MCF 10A (cell line): ENCODE data around the gene CNTNAP2. TPM values are rescaled to one million over a fixed set of nuclear protein-coding genes. Genes with fewer than 3 reads are reported as not detected.

Experiments
- BruUV-seq: library from RNA; stranded (reverse); fragments of 400-500 nt; replicated peaks from 2 replicates; lab custom pipeline; 2021; lab: Mats Ljungman, UMichigan
- CTCF ChIA-PET: fragments of 300-600 bp; sonication (Branson Sonifier 250); formaldehyde crosslinking; extraction: SDS; loops from one replicate; lab custom pipeline; 2021; ENCODE audit warnings: antibody characterized with exemption, inconsistent platforms; lab: Yijun Ruan, JAX
- POLR2A ChIA-PET: fragments of 300-600, 350-650 bp; sonication (Branson Sonifier 250); formaldehyde crosslinking; extraction: SDS; loops from one replicate; lab custom pipeline; 2020; ENCODE audit warnings: antibody characterized with exemption, inconsistent platforms; lab: Yijun Ruan, JAX
- DNase-seq: peaks from one replicate; pipeline ENCODE4 v3.0.0-alpha.2; 2018; ENCODE audit not compliant: unreplicated experiment
- H3K27ac Mint-ChIP-seq: one replicate; pipeline ENCODE4 v1.8.0; 2022; ENCODE audit warnings: mild to moderate bottlenecking, low read depth, mixed read lengths; ENCODE audit not compliant: unreplicated experiment
- H3K27me3 Mint-ChIP-seq: one replicate; pipeline ENCODE4 v1.8.0; 2022; ENCODE audit warnings: mixed read lengths; ENCODE audit not compliant: insufficient read depth, unreplicated experiment
- H3K36me3 Mint-ChIP-seq: one replicate; pipeline ENCODE4 v1.8.0; 2022; ENCODE audit warnings: mild to moderate bottlenecking, moderate library complexity, mixed read lengths; ENCODE audit not compliant: insufficient read depth, unreplicated experiment
- H3K4me1 Mint-ChIP-seq: one replicate; pipeline ENCODE4 v1.8.0; 2022; ENCODE audit warnings: mixed read lengths; ENCODE audit not compliant: insufficient read depth, unreplicated experiment
- H3K4me3 Mint-ChIP-seq: one replicate; pipeline ENCODE4 v1.8.0; 2022; ENCODE audit warnings: mild to moderate bottlenecking, moderate library complexity, mixed read lengths; ENCODE audit not compliant: unreplicated experiment
- H3K9me3 Mint-ChIP-seq: one replicate; pipeline ENCODE4 v1.8.0; 2022; ENCODE audit warnings: mixed read lengths; ENCODE audit not compliant: unreplicated experiment
- intact Hi-C: fragments of 100-400 bp; cut with micrococcal nuclease; formaldehyde crosslinking; loops from 2 replicates; pipeline ENCODE4 v1.14.1; 2022
- total RNA-seq: library from RNA; stranded (reverse); gene quantifications from 2 replicates; pipeline ENCODE4 v1.2.3, GENCODE V29; 2022
- TF ChIP-seq, protein P1 (sequence below): fragments of 200-600 bp; IDR thresholded peaks from one replicate; pipeline ENCODE4 v1.8.0; 2022; ENCODE audit warnings: antibody characterized with exemption, mild to moderate bottlenecking; ENCODE audit not compliant: unreplicated experiment

CNTNAP2 gene
- total RNA-seq, 1 experiment from 2014 or later, result 1.1 TPM

DNA sequence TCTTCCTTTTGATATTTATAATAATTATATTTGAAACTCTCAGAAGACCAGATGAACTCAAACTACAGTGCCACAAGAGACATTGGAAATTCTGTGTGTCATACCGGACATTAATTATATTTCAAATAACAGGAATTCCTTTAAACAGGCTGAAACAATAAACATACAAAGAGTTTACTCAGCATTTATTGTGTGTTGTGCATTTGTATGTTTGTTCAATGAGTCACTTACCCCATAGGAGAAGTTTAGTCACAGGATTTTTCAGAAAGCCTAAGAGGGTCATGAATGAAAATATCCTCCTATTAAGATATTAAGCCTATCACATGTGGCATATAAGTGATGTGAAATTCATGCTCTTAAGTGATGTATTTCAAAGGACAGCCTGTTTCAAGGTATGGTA lies 566.8 kb downstream of the CNTNAP2 start:
- H3K36me3 Mint-ChIP-seq, result no peaks in the 10 kb centered on the region
- ChIA-PET CTCF (no interaction called here), POLR2A (no interaction called here)
- H3K4me1 Mint-ChIP-seq, result no peaks in the 10 kb centered on the region
- no peak overlapping the region for H3K4me3 Mint-ChIP-seq
- no peak overlapping the region for H3K27ac Mint-ChIP-seq
- peaks cover 45% of the 10 kb centered on the region for H3K27me3 Mint-ChIP-seq
- TF ChIP-seq, protein P1, sequence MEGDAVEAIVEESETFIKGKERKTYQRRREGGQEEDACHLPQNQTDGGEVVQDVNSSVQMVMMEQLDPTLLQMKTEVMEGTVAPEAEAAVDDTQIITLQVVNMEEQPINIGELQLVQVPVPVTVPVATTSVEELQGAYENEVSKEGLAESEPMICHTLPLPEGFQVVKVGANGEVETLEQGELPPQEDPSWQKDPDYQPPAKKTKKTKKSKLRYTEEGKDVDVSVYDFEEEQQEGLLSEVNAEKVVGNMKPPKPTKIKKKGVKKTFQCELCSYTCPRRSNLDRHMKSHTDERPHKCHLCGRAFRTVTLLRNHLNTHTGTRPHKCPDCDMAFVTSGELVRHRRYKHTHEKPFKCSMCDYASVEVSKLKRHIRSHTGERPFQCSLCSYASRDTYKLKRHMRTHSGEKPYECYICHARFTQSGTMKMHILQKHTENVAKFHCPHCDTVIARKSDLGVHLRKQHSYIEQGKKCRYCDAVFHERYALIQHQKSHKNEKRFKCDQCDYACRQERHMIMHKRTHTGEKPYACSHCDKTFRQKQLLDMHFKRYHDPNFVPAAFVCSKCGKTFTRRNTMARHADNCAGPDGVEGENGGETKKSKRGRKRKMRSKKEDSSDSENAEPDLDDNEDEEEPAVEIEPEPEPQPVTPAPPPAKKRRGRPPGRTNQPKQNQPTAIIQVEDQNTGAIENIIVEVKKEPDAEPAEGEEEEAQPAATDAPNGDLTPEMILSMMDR, result no peak
- intact Hi-C loops, result no loop called here
- no peaks in the 10 kb centered on the region for H3K9me3 Mint-ChIP-seq
- peak; percentile 26 for DNase-seq
- no TSS peak for BruUV-seq

DNA sequence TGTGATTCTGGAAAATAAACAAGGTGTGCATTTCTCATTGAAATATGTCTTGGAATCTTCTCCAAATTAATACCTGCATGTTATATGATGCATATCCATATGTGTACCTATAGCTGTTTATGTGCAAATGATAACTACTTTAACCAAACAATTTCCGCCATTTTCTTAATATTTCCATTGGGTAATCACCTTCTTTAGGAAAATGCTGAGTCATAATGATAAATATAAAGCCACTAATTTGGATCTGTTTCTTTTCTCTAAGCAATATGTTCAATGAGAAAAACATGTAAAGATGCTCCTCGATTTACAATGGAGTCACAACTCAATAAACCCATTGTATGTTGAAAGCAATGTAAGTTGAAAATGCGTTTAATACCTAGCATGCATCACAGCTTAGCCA lies 574.4 kb downstream of the CNTNAP2 start:
- no peak for DNase-seq
- H3K4me1 Mint-ChIP-seq, result no peaks in the 10 kb centered on the region
- BruUV-seq, result no TSS peak
- H3K27me3 Mint-ChIP-seq, result peaks cover 23% of the 10 kb centered on the region
- H3K36me3 Mint-ChIP-seq, result no peaks in the 10 kb centered on the region
- intact Hi-C loops, result no loop called here
- CTCF ChIA-PET, result interaction anchor here (0.6 kb wide), 1 partner anchor 101 kb away, joined by 3 read pairs; no protein-coding TSS in a partner anchor
- POLR2A ChIA-PET, result no interaction called here
- no peaks in the 10 kb centered on the region for H3K9me3 Mint-ChIP-seq
- no peak overlapping the region for H3K4me3 Mint-ChIP-seq
- TF ChIP-seq, protein P1, result no peak
- H3K27ac Mint-ChIP-seq, result no peak overlapping the region

DNA sequence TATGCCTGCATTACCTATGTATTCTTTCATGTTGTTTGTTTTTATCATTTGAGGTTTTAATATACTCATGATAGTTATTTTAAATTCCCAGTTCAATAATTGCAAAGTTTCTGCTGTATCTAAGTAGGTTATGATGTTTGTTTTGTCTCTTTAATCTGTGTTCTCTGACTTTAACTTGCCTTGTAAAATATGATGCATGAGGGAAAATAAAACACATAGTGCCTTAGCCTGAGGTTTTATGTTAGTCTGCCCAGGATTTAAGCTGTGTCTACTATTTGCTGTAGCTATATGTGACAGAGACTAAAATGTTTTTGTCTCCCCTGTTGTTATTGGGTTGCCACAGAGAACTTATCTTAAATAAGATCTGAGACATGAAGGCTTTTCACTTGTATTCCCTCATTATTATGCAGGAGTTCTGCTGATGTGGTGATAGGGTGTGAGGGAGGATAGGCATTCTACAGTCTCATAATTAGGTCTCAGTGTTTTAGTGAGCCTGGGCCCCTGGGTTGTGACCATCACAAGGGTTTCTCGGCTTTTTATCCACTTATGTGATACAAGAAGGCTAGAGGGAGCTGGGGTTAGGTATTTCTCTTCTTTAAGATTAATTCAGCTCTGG lies 582.5 kb downstream of the CNTNAP2 start:
- no TSS peak for BruUV-seq
- Mint-ChIP-seq H3K36me3 (no peaks in the 10 kb centered on the region), H3K27me3 (peaks cover 23% of the 10 kb centered on the region), H3K4me3 (no peak overlapping the region), H3K27ac (no peak overlapping the region), H3K9me3 (no peaks in the 10 kb centered on the region), H3K4me1 (no peaks in the 10 kb centered on the region)
- ChIA-PET CTCF (interaction anchor here (0.5 kb wide), 1 partner anchor 433 kb away, joined by 3 read pairs; no protein-coding TSS in a partner anchor), POLR2A (no interaction called here)
- TF ChIP-seq, protein P1, result no peak
- intact Hi-C loops, result no loop called here
- DNase-seq, result no peak

DNA sequence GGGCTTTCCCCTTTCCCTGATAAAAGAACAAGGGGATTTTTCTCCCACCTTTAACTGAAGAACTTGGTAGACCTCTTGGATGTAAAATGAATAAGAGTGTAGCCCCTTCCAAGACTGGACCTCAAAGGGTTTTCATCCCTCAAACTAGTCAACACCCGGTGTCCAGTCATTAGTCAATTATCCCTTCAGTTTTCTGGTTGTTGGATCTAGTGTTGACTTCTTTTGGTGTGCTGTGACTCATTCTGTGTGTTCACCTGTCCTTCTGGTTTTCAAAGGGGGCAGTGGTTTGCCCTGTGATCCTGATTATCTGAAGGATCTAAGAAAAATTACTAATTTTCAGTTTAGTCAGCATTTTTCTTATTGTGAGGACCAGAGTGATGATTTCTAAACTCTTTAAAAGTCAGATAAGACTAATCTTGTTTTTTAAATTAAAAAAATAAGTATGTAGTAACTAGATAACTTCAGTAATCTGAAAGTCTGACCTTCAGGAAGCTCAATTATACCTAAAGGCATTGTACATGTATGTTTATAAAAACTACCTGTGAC lies 583.5 kb downstream of the CNTNAP2 start:
- TF ChIP-seq, protein P1, result no peak
- CTCF ChIA-PET, result no interaction called here
- no peaks in the 10 kb centered on the region for H3K36me3 Mint-ChIP-seq

More for the DNA sequence above, 583.5 kb downstream of the CNTNAP2 start:
- H3K27ac Mint-ChIP-seq, result no peak overlapping the region
- peaks cover 26% of the 10 kb centered on the region for H3K27me3 Mint-ChIP-seq
- H3K4me1 Mint-ChIP-seq, result no peaks in the 10 kb centered on the region
- BruUV-seq, result no TSS peak
- intact Hi-C loops, result no loop called here
- POLR2A ChIA-PET, result no interaction called here
- no peak for DNase-seq
- H3K4me3 Mint-ChIP-seq, result no peak overlapping the region
- no peaks in the 10 kb centered on the region for H3K9me3 Mint-ChIP-seq
